Measurements from ENCODE around the gene SFMBT2.
"Not testable (repeated sequence)": the region's sequence is repeated elsewhere in the genome, so short reads cannot be mapped to it uniquely, and the experiment has no call there.

Gene SFMBT2

DNA sequence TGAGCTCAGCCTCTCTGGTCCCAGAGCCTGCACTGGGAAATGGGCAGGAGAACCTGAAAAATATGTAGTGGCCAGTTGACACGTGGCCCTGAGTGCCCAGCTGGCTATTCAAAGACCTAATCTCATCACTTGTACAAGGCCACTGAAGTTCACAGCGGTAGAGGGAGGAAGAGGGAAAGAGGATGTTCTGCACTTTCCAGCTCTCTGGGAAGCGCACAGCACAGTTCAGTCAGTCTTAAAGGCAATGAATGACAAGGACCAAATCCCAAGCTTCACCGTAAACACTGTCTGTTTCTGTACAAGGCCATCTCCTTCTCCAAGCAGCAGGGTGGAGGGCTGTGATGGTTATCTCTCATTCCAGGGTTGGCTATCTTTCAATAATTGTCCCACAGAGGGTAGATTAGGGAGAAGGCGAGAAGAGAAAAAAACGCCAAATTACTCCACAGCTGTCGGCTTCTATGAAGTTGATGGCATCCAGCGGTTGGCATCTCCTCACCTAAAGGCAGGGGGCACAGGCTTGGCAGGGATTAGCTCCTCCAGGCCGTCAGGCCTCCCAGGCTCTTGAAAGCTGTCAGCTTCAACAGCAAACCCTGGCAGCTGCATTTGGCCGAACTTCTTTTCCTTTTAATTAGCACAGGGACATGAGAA lies 10.6 kb downstream of the SFMBT2 start:
- no peak for DNase-seq

DNA sequence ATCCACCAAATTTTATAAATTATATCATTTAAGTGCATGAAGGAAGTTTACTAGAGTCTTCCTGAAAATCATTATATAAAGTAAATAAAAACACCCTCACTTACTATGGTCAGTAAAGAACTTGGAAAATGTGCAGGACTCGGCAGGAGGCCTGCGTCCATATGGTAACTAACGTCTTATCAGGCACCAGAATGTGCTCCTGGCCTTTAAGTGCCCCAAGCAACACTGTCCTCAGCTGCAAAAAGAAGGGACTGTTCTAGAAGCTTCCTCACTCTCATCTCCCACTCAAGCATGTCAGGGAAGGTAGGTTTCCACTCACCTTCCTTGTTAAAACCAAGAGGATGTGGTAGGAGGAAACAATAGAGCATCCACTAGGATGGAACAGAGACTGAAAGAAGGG lies 11.3 kb downstream of the SFMBT2 start:
- no peak for DNase-seq

DNA sequence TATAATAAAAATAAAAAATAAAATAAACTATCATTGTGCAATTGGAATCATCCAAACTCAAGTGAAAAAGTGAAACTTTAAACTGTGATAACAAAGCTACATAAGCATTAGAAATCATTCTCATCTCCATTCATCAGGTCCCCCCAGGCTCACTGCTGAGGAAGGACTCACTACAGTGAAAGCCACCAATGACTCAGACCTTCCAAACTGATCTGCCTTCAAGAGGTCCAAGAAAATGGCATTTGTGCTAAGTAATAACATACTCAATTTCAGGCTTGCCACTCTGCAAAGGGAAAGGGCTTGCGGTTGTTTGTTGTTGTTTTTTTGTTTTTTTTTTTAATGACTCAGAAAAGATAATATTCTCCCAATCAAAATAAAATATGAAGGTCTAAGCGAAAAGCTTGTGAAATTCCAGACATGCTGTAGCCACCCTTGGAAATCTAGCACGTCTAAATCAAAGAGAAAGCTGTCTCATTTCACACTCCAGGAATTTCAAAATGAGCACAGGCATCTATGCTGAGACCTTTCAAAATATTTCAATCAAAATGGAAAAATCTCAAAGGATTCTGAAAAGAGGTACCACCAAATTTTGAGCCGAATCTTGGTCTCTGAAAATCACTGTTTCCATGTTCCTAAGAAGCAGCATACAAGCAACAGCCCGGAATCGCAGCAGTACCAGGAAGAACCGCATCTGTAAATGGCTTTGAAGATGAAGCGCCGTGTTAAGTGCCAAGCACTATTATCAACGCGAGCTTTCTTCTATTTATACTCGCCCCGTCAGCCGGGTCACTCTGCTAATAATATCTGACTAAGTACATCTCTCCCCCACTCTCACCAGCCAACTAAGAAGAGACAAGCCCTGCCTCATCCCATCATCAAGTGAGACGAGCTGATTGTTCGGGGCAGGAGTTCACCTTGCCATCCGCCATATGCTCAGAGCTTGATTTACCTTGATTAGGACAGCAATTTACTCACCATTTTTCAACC lies 13.5 kb downstream of the SFMBT2 start:
- DNase-seq = peak in 1 of 2 donors; percentile 40

DNA sequence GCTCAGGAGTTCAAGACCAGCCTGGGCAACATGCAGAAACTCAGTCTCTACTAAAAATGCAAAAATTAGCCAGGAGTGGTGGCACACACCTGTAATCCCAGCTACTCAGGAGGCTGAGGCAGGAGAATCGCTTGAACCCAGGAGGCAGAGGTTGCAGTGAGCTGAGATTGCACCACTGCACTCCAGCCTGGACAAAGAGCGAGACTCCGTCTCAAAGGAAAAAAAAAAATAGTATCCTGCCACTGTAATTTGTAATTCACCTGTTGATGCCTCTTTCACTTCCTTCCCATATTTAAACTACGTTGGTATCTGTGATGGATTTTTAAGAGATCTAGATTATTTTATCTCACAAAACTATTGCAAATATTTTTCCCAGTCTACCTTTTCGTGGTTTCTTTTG lies 18.5 kb downstream of the SFMBT2 start:
- DNase-seq = not testable (repeated sequence)

DNA sequence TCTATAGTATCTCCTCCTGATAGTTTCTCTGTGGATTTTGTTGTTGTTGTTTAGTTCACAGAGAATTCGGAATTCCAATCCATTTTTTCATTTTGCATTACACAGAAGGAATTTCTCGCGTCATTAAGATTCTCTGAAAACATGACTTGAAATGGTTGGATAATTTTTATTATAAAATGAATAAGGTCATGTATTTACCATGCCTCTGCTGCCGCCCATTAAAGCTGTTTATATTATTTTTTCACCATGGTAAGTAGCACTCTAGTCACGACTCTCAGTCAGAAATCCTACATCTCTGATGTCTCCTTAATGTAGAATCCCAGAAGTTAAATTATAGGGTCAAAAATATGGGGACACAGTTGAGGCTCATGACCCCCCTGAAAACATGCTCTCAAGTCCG lies 19.1 kb downstream of the SFMBT2 start:
- DNase-seq = no peak

DNA sequence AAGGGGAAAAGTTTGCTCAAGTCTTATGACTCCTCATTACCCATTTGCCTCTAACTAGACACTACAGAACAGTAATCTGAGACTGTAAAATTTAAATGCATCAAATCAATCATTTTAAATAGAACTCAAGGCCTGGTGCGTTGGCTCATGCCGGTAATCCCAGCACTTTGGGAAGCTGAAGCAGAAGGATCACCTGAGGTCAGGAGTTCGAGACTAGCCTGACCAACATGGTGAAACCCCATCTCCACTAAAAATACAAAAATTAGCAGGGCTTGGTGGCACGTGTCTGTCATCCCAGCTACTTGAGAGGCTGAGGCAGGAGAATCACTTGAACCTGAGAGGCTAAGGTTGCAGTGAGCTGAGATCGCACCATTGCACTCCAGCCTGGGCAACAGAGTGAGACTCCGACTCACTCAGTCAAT lies 20.1 kb downstream of the SFMBT2 start:
- DNase-seq = not testable (repeated sequence)

DNA sequence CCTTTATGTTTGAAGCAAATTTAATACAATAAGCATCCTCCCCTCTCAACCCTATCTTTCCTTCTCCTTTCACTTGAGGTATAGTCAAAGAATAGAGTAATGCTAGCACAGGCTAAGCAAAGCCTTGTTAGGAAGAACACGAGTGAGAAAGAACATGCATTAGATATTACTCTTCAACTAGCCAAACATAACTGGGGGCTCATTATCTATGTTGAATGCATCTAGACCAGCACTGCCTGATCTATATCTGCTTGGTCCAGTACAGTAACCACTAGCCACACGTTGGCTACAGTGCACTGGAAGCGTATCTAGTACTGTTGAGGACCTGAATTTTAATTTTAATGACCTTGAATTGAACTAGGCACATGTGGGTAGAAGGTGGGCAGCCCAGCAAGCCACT lies 21.0 kb downstream of the SFMBT2 start:
- DNase-seq = no peak

DNA sequence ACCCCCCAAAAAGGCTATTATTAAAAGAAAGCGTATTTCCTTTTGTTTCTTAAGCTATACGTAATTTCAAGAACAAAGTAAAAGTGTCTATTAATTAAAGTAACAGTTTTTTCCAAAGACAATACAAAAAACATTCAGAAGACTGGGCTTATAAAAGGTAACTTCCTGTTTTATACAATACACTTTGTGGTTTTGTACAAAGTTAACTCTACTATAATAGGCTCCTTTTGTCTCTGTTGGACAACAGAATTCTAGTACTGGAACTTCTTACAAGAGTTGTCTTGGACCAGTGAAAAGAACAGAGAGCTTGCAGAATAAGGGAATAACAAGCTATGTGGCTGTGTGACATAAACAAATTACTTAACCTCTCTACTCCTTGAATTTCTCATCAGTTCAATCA lies 21.5 kb downstream of the SFMBT2 start:
- DNase-seq = no peak

DNA sequence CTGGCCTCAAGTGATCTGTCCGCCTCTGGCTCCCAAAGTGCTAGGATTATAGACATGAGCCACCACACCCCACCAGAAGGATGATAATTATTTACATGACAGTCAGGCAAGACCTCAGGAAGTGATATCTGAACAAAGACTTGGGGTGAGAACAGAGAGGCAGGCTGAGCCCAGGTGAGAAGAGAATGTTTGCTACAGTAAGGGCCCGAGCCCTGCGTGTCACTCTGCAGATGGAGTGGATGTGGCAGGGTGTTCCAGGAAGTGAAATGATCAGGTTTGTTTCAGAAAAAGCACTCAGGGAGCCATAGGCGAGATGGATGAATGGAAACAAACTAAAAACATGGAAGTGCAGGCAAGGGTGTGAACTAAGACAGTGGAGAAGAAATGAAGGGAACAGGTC lies 22.2 kb downstream of the SFMBT2 start:
- peak; percentile 15 to 22 for DNase-seq

DNA sequence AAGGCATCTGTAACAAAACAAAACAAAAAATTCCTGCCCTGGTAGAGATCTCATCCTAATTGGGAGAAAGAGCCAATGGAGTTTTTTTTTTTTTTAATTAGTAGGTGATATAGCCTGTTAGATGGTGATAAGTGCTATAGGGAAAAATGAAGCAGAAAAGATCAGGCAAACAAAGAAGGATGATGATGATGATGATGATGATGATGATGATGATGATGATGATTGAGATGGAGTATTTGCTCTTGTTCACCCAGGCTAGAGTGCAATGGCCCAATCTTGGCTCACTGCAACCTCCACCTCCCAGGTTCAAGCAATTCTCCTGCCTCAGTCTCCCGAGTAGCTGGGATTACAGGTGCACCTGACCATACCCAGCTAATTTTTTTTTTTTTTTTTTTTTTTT lies 22.7 kb downstream of the SFMBT2 start:
- DNase-seq = not testable (repeated sequence)

DNA sequence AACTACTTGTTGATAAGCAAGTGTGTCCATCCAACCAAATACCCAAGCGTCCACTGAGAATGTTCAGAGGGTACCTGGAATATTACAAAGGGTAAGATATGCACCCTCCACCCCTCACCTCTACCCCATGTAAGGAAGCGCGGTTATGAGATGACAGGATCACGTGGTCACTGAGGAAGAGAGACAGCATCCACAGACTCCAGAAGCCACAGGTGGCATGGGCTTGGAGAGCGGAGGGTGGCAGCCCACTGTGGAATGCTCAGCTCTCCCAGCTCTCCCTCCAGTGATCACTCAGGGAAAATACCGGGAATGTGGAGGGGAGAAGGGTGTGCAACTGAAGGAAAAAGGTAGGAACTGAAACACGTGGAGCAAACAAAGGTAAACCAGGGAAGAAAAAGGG lies 25.7 kb downstream of the SFMBT2 start:
- DNase-seq = no peak

DNA sequence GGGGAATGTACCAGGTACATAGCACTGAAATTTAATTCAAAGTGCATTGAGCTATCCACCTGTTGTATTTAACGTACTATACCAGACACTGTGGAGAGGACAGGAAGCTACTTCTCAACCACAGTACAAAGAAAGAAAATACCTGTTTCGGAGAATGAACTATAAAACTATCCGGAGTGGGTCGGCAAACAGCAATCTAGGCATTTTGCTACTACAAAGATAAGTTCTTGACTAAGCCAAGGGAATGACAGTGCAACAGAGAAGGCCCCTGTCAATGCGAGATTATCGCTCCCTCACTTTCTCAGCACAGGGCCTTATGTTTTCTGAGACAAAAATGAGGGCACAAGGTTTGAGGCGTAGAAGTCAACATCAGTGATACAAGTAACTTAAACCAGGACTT lies 27.4 kb downstream of the SFMBT2 start:
- DNase-seq = no peak

DNA sequence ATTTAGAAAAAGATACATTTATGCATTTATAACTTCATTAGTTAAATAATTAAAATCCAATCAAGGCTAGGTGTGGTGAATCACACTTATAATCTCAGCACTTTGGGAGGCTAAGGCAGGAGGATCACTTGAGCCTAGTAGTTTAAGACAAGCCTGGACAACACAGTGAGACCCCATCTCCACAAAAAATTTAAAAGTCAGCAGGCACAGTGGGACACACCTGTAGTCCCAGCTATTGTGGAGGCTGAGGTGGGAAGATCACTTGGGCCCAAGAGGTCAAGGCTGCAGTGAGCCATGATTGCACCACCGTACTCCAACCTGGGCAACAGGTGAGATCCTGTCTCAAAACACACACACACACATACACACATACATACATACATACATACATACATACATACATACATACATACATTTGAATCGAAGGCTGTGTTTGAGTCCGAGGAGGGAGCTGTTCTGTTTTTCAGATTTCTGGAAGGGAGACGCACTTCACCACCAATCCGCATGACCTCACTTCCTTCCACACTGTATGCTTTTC lies 30.1 kb downstream of the SFMBT2 start:
- no peak for DNase-seq

DNA sequence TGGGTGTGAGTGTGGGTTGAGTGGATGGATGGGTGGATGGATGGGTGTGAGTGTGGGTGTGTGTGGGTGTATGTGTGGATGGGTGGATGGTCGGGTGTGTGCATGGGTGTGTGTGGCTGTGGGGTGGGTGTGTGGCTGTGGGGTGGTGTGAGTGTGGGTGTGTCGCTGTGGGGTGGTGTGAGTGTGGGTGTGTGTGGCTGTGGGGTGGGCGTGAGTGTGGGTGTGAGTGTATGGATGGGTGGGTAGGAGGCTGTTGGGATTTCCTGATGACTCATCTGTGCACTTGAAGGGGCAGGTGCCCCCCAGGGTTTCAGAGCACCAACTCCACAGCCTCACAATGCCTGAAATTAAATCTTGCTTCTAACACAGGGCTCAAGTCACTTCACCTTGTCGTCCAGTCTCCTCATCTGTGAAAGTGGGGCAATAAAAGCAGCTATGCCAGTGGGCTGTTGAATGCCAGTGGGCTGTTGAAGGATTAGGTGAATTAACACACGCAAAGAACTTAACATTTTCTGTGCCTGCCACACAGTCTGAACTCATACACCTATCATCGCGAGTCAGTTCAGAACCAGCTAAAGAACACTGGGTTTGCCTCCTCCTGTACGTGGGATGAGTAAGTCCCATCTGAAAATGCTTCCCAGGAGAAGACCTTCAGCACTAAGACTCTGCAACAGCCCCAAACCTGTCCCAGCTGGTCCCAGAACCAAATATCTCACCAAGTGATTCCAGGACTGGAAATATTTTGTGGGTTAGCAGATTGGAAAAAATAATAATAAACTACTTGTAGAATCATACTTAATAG lies 32.0 kb downstream of the SFMBT2 start:
- peak; percentile 11 to 12 for DNase-seq

DNA sequence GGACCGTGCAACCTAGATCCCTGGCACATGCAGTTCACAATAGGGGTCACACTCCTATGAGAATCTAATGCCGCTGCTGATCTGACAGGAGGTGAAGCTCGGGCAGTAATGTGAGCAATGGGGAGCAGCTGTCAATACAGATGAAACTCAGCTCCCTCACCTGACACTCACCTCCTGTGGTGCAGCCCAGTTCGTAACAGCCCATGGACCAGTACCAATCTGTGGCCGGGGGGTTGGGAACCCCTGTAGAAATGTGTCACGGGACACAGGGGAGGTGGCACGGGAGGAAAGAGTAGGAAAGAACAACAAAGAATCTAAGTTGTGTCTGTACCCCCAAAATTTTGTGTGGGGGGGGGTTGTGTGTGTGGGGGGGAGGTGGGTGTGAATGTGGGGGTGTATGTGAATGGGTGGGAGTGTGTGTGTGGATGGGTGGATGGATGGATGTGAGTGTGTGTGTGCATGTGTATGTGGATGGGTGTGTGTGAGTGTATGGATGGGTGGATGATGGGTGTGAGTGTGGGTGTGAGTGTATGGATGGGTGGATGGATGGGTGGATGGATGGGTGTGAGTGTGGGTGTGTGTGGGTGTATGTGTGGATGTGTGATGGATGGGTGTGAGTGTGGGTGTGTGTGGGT lies 33.1 kb downstream of the SFMBT2 start:
- DNase-seq = no peak

DNA sequence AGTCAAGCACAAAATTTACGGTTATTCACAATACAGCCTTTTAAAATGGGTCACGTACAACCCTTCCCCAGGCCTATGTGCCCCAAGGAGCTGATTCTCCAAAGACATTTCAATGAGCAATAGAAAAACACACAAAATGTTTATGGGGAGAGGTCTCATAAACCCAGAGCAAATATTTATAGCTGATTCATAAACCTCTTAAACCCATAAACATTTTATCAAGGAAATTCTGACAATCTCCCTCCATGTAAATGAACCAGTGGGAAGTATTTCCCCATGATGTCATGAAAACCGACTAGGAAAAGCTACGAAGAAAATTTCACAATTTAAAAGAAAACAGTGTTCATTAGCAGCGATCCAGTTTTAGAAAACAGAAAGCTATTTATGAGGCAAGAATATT lies 36.0 kb downstream of the SFMBT2 start:
- no peak for DNase-seq

DNA sequence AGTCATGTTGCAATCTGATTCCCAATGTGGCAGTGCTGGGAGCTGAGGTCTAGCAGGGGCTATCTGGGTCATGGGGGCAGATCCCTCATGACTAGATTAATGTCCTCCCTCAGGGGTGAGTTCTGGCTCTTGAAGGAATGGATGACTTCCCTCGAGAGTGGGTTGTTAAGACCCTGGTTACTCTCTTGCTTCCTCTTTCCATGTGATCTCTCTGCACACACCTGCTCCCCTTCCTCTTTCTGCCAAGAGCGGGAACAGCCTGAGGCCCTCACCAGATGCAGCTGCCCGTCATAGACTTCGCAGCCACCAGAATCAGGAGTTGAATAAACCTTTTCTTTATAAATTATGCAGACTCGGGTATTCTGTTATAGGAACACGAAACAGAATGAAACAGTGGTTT lies 37.8 kb downstream of the SFMBT2 start:
- DNase-seq = no peak

DNA sequence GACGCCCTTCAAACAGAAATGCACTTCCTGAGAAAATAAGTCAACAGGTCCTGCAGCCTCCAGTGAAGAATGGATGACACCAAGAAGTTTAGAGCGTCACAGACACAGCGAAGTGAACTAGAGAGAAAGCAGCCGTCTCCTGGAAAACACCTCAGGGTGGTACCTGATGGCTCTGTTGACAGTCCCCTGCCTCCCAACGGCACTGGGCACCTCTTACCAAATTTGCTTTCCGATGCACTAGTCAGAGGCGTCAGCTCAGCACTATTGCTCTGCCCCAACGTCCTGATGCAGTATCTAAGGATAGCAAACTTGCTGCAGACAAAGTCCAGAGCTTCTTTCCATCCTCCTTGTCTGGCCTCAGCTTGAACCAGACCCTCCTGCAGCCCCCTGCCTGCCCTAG lies 38.3 kb downstream of the SFMBT2 start:
- DNase-seq = no peak

DNA sequence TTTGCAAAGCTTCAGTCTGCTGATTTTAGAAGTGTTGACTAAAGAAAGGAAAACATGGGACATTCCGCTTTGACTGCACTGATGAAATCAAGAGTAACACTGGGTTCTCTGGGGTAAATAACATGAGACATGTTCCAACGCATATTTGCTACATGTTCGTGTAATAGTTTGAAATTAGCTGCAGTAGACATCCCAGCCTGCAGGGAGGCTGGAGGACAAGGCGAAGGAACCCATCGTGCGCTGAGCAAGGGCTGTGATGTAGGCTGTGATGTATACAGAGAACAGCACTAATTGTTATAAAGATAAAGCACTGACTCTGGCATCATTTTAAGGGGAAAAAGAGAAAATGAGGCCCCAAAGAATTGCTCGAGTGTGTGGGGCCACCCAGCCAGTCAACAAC lies 40.3 kb downstream of the SFMBT2 start:
- no peak for DNase-seq

DNA sequence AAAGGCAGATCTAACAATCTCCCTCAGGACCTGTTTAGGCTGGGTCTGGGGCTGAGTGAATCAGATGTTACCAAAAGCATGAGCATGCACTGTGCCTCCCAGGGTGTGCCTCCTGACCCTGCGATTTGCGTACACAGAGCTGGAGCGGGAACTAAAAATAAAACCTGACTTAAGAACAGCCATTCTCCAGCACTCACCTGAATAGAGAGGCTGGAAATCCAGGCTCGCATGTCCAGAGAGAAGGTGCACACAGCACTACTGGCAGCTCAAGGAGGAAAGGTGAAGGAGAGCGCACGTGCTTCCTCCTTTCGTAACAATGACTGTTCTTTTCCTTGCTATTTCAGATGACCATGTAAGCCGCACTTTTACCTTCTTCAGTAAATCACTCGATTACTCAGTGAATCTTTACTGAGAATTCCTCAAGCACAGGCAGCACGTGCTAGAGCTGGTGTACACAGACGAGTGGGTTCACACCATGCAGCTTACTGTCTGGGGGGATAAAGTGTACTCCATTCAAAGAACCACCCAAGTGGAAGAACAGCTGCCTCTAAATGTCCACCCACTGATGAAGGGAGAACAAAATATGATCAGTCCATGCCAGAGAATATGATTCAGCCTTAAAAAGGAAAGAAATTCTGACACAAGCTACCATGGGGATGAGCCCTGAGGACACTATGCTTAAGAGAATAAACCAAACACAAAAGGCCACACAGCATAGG lies 45.6 kb downstream of the SFMBT2 start:
- DNase-seq = no peak

DNA sequence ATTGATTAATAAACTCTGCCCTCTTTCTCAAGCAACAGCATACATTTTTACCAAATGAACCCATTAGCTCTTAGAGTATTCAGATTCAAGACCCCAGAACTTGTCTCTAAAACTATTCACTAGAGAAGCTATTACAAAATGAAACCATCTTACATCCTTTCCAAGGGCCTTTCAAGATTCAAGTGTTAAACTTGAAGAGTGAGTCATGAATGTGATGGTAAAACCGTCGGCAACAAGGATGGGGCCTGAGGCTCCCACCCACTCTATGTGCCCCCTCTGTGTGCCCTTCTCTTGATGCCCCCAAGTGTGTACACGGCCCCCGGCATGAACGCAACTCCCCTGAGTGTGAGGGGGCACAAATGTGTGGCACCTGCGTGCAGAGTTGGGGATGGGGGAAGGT lies 46.4 kb downstream of the SFMBT2 start:
- DNase-seq = no peak

DNA sequence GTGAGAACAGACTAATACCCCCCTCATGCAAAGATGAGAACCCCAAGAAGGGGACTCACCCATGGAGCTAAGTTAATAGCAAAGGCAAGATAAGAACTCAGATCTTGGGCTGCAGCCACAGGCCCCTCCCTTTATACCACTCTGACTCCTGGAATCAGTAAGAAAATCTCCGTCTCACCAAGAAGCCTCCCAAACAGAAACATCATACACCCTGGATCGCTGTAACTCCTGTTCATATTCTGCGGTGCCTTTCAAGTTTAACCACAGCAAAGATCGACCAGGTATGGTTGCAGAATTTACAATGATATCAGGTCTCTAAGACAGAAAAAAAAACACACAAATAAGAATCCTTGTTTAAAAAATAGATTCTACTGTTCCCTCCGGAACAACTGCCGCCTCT lies 47.1 kb downstream of the SFMBT2 start:
- no peak for DNase-seq

All from activated CD4-positive, alpha-beta T cell treated with anti-CD3 and anti-CD28 coated beads for 4 hours (primary cell).